ENCODE data around the gene C1orf105.

C1orf105 gene

GRCh38 chr1:172460887-172461315, 40.4 kb downstream of the C1orf105 start:
- ATAC-seq = no peak

- ATAC-seq = no peak
Observed at GRCh38 chr1:172465617-172466016, 45.1 kb downstream of the C1orf105 start.

GRCh38 chr1:172466795-172467407, 46.4 kb downstream of the C1orf105 start:
- ATAC-seq = no peak

GRCh38 chr1:172467446-172467845, 47.0 kb downstream of the C1orf105 start:
- ATAC-seq = no peak

- ATAC-seq = no peak
Observed at GRCh38 chr1:172468296-172468695, 47.8 kb downstream of the C1orf105 start.

- ATAC-seq = no peak
Observed at GRCh38 chr1:172469717-172470116, 49.2 kb downstream of the C1orf105 start.

GRCh38 chr1:172470149-172470548, 49.7 kb downstream of the C1orf105 start:
- no peak for ATAC-seq

GRCh38 chr1:172471666-172472065, 51.2 kb downstream of the C1orf105 start:
- no peak for ATAC-seq

- ATAC-seq = no peak
Observed at GRCh38 chr1:172472495-172472894, 52.0 kb downstream of the C1orf105 start.

- ATAC-seq = no peak
Observed at GRCh38 chr1:172473302-172473701, 52.8 kb downstream of the C1orf105 start.

- no peak for ATAC-seq
Observed at GRCh38 chr1:172473842-172474241, 53.4 kb downstream of the C1orf105 start.

GRCh38 chr1:172476218-172476811, 55.8 kb downstream of the C1orf105 start:
- ATAC-seq = no peak

GRCh38 chr1:172477216-172477615, 56.7 kb downstream of the C1orf105 start:
- ATAC-seq = no peak

GRCh38 chr1:172477741-172478140, 57.3 kb downstream of the C1orf105 start:
- ATAC-seq = no peak

- no peak for ATAC-seq
Observed at GRCh38 chr1:172478485-172478884, 58.0 kb downstream of the C1orf105 start.

- no peak for ATAC-seq
Observed at GRCh38 chr1:172480431-172480830, 59.9 kb downstream of the C1orf105 start.

- ATAC-seq = no peak
Observed at GRCh38 chr1:172482044-172482443, 61.6 kb downstream of the C1orf105 start.

GRCh38 chr1:172483448-172483847, 63.0 kb downstream of the C1orf105 start:
- no peak for ATAC-seq

GRCh38 chr1:172484252-172484651, 63.8 kb downstream of the C1orf105 start:
- ATAC-seq = no peak

- ATAC-seq = no peak
Observed at GRCh38 chr1:172485626-172486025, 65.1 kb downstream of the C1orf105 start.

- no peak for ATAC-seq
Observed at GRCh38 chr1:172486805-172487454, 66.4 kb downstream of the C1orf105 start.

- ATAC-seq = no peak
Observed at GRCh38 chr1:172487550-172487949, 67.1 kb downstream of the C1orf105 start.

- no peak for ATAC-seq
Observed at GRCh38 chr1:172488393-172488792, 67.9 kb downstream of the C1orf105 start.

- ATAC-seq = no peak
Observed at GRCh38 chr1:172489847-172490246, 69.4 kb downstream of the C1orf105 start.
